Measurements from ENCODE around the gene SP1. TPM values are rescaled to one million over a fixed set of nuclear protein-coding genes. Genes with fewer than 3 reads are reported as not detected.
A peak's percentile ranks its signal among the peaks of the same experiment; 100 is the strongest.
"Not testable (repeated sequence)": the region's sequence is repeated elsewhere in the genome, so short reads cannot be mapped to it uniquely, and the experiment has no call there.

The SP1 gene
- 100 to 1,000 TPM in 2 of 7 donors, 10 to 100 TPM in 5; 48.7 to 109 (median 90.8) TPM for total RNA-seq
- 10 to 100 TPM; 25.7 to 59.2 TPM for polyA plus RNA-seq
- long read RNA-seq, donor 1, partial matches to known transcripts: 6 of 32 reads
- long read RNA-seq, donor 1, other reads (novel, unspliced or antisense): 25 of 32 reads
- long read RNA-seq, donor 2, transcript SP1-203 (2 exons, 1,061 nt): major isoform, 8 of 18 reads
- long read RNA-seq, donor 2, partial matches to known transcripts: 6 of 18 reads
- long read RNA-seq, donor 2, other reads (novel, unspliced or antisense): 0 of 18 reads
- long read RNA-seq, donor 3, transcript SP1-201 (6 exons, 2,846 nt): major isoform, 6 of 15 reads
- long read RNA-seq, donor 3, partial matches to known transcripts: 1 of 15 reads
- long read RNA-seq, donor 3, other reads (novel, unspliced or antisense): 8 of 15 reads

- peak; percentile 58 for TF ChIP-seq POLR2A (IDR thresholded peaks at IDR 0.05)
- TF ChIP-seq CTCF (IDR thresholded peaks at IDR 0.05): peak in 1 of 3 donors; percentile 6
- no peak for TF ChIP-seq EP300 (IDR thresholded peaks at IDR 0.05)
- 1% methylated on average over 32 to 54 of the region's 71 CpGs for WGBS, 3 donors
These were observed at the start of gene SP1 for GRCh38 chr12:53380104-53380793. SP1 (plus strand) TSS chr12:53380176; CDS start chr12:53380292, 116 bp downstream.

GRCh38 chr12:53330671-53331070 lies 49.3 kb upstream of the SP1 start:
- Histone ChIP-seq H3K27ac (no peak overlapping the region), H3K4me1 (ENCODE audit: insufficient read depth) (peaks cover 3% of the 10 kb centered on the region), H3K27me3 (no peaks in the 10 kb centered on the region), H3K36me3 (no peaks in the 10 kb centered on the region), H3K9me3 (no peaks in the 10 kb centered on the region), H3K4me3 (no peak overlapping the region)
- no peak for DNase-seq
- intact Hi-C loops (cut with DNase I): no loop called here
- WGBS, 3 donors: 71 to 75% (median 74%) methylated on average over 5 of the region's 5 CpGs
- TF ChIP-seq CTCF (IDR thresholded peaks at IDR 0.05) (no peak), EP300 (IDR thresholded peaks at IDR 0.05) (no peak), POLR2A (IDR thresholded peaks at IDR 0.05) (no peak)

More at GRCh38 chr12:53380104-53380793, at the start of gene SP1:
- DNase-seq: peak; percentile 88 to 98 (median 89)
- Histone ChIP-seq H3K27ac (peak within 1 kb of the TSS; percentile 91 to 98), H3K27me3 (no peaks in the 10 kb centered on the region), H3K4me3 (peak within 1 kb of the TSS; percentile 77), H3K4me1 (ENCODE audit: insufficient read depth) (peaks cover 20% of the 10 kb centered on the region), H3K36me3 (no peaks in the 10 kb centered on the region), H3K9me3 (no peaks in the 10 kb centered on the region)
- intact Hi-C loops (cut with DNase I): loop anchor here in 1 of 4 donors (5.0 kb wide), 1 partner anchor 42 kb away; the partner anchor contains the start of gene AMHR2

GRCh38 chr12:53332339-53332738 lies 47.6 kb upstream of the SP1 start:
- intact Hi-C loops (cut with DNase I): not testable (repeated sequence)

GRCh38 chr12:53332744-53333143 lies 47.2 kb upstream of the SP1 start:
- intact Hi-C loops (cut with DNase I): no loop called here
- H3K27me3 ChIP-seq: no peaks in the 10 kb centered on the region
- 22 to 26% (median 25%) methylated on average over 15 of the region's 15 CpGs for WGBS, 3 donors

More at GRCh38 chr12:53332339-53332738, 47.6 kb upstream of the SP1 start:
- not testable (repeated sequence) for H3K27me3 ChIP-seq; H3K36me3 ChIP-seq; H3K9me3 ChIP-seq; H3K4me1 ChIP-seq (ENCODE audit: insufficient read depth); H3K27ac ChIP-seq; H3K4me3 ChIP-seq; DNase-seq

More at GRCh38 chr12:53332744-53333143, 47.2 kb upstream of the SP1 start:
- no peaks in the 10 kb centered on the region for H3K9me3 ChIP-seq
- H3K27ac ChIP-seq: no peak overlapping the region
- no peaks in the 10 kb centered on the region for H3K4me1 ChIP-seq (ENCODE audit: insufficient read depth)
- no peak for DNase-seq
- no peaks in the 10 kb centered on the region for H3K36me3 ChIP-seq
- no peak for TF ChIP-seq CTCF (IDR thresholded peaks at IDR 0.05)
- TF ChIP-seq POLR2A (IDR thresholded peaks at IDR 0.05): no peak
- no peak for TF ChIP-seq EP300 (IDR thresholded peaks at IDR 0.05)
- H3K4me3 ChIP-seq: no peak overlapping the region
